ENCODE results near the gene YIPF3.

DNA sequence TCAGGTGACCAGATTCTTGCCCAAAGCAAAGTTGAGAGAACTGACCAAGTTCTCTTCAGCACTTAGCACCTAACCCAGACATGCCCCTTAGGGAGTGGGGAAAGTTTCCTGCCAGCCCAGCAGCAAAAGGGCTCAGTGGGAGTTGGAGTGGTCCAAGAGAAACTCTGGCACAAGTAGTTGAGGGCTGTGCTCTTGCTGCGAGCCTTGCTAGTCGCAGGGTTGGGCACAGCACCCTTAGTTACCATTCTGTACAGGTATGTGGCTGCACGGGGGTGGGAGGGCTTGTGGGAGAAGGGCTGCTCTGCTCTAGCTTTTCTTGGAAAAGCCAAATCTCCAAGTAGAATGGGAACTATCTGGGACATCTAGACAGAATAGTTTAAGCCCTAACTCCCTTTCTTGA, 6.6 kb upstream of the YIPF3 start:
- TF ChIP-seq, protein P1, sequence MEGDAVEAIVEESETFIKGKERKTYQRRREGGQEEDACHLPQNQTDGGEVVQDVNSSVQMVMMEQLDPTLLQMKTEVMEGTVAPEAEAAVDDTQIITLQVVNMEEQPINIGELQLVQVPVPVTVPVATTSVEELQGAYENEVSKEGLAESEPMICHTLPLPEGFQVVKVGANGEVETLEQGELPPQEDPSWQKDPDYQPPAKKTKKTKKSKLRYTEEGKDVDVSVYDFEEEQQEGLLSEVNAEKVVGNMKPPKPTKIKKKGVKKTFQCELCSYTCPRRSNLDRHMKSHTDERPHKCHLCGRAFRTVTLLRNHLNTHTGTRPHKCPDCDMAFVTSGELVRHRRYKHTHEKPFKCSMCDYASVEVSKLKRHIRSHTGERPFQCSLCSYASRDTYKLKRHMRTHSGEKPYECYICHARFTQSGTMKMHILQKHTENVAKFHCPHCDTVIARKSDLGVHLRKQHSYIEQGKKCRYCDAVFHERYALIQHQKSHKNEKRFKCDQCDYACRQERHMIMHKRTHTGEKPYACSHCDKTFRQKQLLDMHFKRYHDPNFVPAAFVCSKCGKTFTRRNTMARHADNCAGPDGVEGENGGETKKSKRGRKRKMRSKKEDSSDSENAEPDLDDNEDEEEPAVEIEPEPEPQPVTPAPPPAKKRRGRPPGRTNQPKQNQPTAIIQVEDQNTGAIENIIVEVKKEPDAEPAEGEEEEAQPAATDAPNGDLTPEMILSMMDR (IDR thresholded peaks at IDR 0.05 in 4 of 5, conservative IDR thresholded peaks at IDR 0.05 in 1 of 5): no peak
- no peak for TF ChIP-seq POLR2A (IDR thresholded peaks at IDR 0.05)

Data from gastrocnemius medialis (tissue), 4 donors.